ENCODE data around the gene PNMA8B. TPM values are rescaled to one million over a fixed set of nuclear protein-coding genes. Genes with fewer than 3 reads are reported as not detected.
A peak's percentile ranks its signal among the peaks of the same experiment; 100 is the strongest.

PNMA8B gene
- polyA plus RNA-seq, 1 of the 3 experiments (the other 2 are of a cell fraction), result 0.92 TPM

DNA sequence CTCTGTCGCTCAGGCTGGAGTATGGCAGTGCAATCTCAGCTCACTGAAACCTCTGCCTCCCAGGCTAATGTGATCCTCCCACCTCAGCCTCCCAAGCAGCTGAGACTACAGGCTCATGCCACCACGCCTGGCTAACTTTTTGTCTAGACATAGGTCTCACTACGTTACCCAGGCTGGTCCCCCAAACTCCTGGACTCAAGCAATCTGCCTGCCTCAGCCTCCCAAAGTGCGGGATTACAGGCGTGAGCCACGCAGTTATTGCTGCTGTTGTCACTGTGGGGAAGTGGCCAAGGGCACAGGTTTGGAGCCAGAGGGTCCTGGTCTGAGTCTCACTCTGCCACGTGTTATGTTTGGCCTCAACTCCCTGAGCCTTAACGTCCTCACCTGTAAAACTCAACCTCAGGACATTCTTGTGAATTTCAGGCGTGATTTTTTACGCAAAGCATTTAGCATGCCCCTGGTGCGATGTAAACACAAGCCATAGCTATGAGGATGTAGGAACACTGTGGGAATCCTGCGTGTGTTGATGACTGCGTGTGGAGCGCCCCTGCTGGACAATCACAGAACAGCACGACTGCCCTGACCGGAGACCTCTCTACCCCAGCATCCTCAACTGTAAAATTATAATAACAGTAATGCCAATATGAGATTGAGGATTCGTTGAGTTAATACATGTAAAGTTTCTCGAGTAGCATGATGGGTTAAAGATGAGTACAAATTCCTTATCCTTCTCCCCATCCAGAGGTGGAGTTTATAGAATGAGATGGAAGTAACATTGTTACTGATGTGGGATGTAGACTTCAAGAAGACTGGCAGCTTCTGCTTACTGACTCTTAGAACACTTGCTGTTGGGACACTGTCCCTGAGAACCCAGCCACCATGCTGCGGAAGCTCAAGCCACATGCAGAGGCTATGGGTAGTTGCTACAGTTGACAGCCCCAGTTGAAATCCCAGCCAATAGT is 41.8 kb upstream of the PNMA8B start:
- ChIA-PET POLR2A (no interaction called here), CTCF (interaction anchor here (0.5 to 5.7 kb wide), 37 partner anchors 9 to 283 kb away, joined by 3 to 60 read pairs (median 4); partner anchors contain the start of genes CALM3 and DACT3)
- Histone ChIP-seq H3K9me2 (no peaks in the 10 kb centered on the region), H3K36me3 (replicated peaks in 1 of 2; ENCODE audit: control insufficient read depth in 1 of 2, insufficient read depth in 2 of 2, low read length in 1 of 2) (no peaks in the 10 kb centered on the region), H3K4me1 (ENCODE audit: control insufficient read depth in 1 of 2, insufficient read depth in 2 of 2, low read depth in 1 of 2, low read length in 1 of 2) (peaks cover 0 to 9% of the 10 kb centered on the region in 2 experiments; a peak in 1 of 4 replicates), H3K4me3 (ENCODE audit: low read depth in 2 of 2, low read length in 1 of 2) (peak overlapping the region in 1 of 2 experiments; percentile 11; a peak in 1 of 4 replicates), H3K9me3 (no peaks in the 10 kb centered on the region), H3K4me2 (no peak overlapping the region), H3K27ac (ENCODE audit: low read depth in 2 of 2, low read length in 1 of 2) (no peak overlapping the region), H3K27me3 (ENCODE audit: insufficient read depth) (no peaks in the 10 kb centered on the region), H3K79me2 (ENCODE audit: insufficient read depth) (no peaks in the 10 kb centered on the region), H2AFZ (ENCODE audit: low read depth) (no peak overlapping the region), H4K20me1 (ENCODE audit: insufficient read depth) (no peaks in the 10 kb centered on the region), H3K9ac (no peak overlapping the region), H3F3A (replicated peaks; ENCODE audit: insufficient read depth) (no peaks in the 10 kb centered on the region)
- 26% methylated on average over 19 of the region's 19 CpGs for WGBS (ENCODE audit: low lambda C conversion rate)
- DNase-seq, result peak; percentile 70
- TF ChIP-seq, protein P1, sequence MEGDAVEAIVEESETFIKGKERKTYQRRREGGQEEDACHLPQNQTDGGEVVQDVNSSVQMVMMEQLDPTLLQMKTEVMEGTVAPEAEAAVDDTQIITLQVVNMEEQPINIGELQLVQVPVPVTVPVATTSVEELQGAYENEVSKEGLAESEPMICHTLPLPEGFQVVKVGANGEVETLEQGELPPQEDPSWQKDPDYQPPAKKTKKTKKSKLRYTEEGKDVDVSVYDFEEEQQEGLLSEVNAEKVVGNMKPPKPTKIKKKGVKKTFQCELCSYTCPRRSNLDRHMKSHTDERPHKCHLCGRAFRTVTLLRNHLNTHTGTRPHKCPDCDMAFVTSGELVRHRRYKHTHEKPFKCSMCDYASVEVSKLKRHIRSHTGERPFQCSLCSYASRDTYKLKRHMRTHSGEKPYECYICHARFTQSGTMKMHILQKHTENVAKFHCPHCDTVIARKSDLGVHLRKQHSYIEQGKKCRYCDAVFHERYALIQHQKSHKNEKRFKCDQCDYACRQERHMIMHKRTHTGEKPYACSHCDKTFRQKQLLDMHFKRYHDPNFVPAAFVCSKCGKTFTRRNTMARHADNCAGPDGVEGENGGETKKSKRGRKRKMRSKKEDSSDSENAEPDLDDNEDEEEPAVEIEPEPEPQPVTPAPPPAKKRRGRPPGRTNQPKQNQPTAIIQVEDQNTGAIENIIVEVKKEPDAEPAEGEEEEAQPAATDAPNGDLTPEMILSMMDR (IDR thresholded peaks at IDR 0.05), result peak; percentile 89
- TF ChIP-seq RCOR1 (IDR thresholded peaks at IDR 0.05; ENCODE audit: low read length) (0 out of 2 replicates have a peak, but pooled peaks have one; percentile 15), NRF1 (IDR thresholded peaks at IDR 0.05; ENCODE audit: low read depth, low read length) (no peak), EZH2phosphoT487 (IDR thresholded peaks at IDR 0.05; ENCODE audit: borderline replicate concordance, low read depth) (no peak), EP300 (IDR thresholded peaks at IDR 0.05; ENCODE audit: borderline replicate concordance in 1 of 2, low read depth in 1 of 2, low read length in 1 of 2) (no peak), RAD21 (IDR thresholded peaks at IDR 0.05; ENCODE audit: low read length) (0 out of 2 replicates have a peak, but pooled peaks have one; percentile 9)

GRCh38 chr19:46536391-46536790 is 40.7 kb upstream of the PNMA8B start:
- H3K27me3 ChIP-seq (ENCODE audit: insufficient read depth), result no peaks in the 10 kb centered on the region
- no peak for DNase-seq
- WGBS (ENCODE audit: low lambda C conversion rate), result 63% methylated on average over 7 of the region's 7 CpGs
- no peak overlapping the region for H2AFZ ChIP-seq (ENCODE audit: low read depth)
- no peaks in the 10 kb centered on the region for H3K9me2 ChIP-seq
- peaks cover 0 to 13% of the 10 kb centered on the region in 2 experiments; a peak in 1 of 4 replicates for H3K4me1 ChIP-seq (ENCODE audit: control insufficient read depth in 1 of 2, insufficient read depth in 2 of 2, low read depth in 1 of 2, low read length in 1 of 2)
- no peaks in the 10 kb centered on the region for H4K20me1 ChIP-seq (ENCODE audit: insufficient read depth)
- no peak overlapping the region for H3K9ac ChIP-seq
- no peaks in the 10 kb centered on the region for H3K9me3 ChIP-seq
- no peaks in the 10 kb centered on the region for H3K79me2 ChIP-seq (ENCODE audit: insufficient read depth)
- TF ChIP-seq EZH2phosphoT487 (IDR thresholded peaks at IDR 0.05; ENCODE audit: borderline replicate concordance, low read depth), result no peak
- no peak for TF ChIP-seq FOSL2 (IDR thresholded peaks at IDR 0.05; ENCODE audit: borderline replicate concordance, low read depth)
- TF ChIP-seq RFX5 (IDR thresholded peaks at IDR 0.05; ENCODE audit: low read length), result no peak
- H3K4me3 ChIP-seq (ENCODE audit: low read depth in 2 of 2, low read length in 1 of 2), result no peak overlapping the region
- H3K36me3 ChIP-seq (replicated peaks in 1 of 2; ENCODE audit: control insufficient read depth in 1 of 2, insufficient read depth in 2 of 2, low read length in 1 of 2), result no peaks in the 10 kb centered on the region
- no peak overlapping the region for H3K4me2 ChIP-seq
- ChIA-PET POLR2A (no interaction called here), CTCF (interaction anchor here (0.9 to 5.7 kb wide), 17 partner anchors 8 to 142 kb away, joined by 3 to 60 read pairs (median 6); partner anchors contain the start of gene CALM3)
- H3F3A ChIP-seq (replicated peaks; ENCODE audit: insufficient read depth), result no peaks in the 10 kb centered on the region
- no peak overlapping the region for H3K27ac ChIP-seq (ENCODE audit: low read depth in 2 of 2, low read length in 1 of 2)
